Measurements from ENCODE around the gene TNC.

DNA sequence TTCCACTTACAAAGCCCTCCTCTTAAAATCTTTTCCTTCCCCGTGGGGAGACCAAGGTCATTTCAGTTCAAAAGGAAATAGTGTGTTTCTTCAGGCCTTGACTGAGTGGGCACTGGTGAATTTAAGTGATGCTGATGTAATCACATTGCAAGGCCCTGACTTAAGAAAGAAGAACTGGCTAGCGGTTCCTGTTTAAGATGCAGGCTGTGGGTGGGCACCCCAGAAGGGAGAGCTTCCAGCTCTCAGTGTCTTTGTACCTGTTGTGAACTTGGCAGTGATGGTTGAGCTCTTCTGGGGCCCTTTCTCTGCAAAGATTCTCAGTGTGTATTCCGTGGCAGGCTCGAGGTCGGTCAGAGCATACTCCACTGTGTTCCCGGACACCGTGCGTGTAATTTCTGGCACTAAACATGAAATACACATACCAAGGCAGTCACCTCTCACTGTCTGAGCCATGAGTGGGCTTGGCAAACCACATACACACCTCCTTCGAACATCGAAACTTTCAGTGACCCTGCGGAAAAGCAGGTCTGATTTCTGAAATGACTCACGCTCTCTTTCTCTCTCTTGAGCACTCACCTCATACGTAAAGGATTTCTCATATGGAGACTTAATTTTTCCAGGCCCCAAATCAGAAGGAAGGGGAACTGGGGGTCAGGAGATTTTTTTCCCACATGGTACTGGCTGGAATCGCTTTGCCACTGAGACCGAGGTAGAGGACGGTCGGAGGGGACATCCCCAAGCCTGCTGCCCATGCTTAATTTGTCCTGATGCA is 81.9 kb downstream of the TNC start:
- TF ChIP-seq, protein P1, sequence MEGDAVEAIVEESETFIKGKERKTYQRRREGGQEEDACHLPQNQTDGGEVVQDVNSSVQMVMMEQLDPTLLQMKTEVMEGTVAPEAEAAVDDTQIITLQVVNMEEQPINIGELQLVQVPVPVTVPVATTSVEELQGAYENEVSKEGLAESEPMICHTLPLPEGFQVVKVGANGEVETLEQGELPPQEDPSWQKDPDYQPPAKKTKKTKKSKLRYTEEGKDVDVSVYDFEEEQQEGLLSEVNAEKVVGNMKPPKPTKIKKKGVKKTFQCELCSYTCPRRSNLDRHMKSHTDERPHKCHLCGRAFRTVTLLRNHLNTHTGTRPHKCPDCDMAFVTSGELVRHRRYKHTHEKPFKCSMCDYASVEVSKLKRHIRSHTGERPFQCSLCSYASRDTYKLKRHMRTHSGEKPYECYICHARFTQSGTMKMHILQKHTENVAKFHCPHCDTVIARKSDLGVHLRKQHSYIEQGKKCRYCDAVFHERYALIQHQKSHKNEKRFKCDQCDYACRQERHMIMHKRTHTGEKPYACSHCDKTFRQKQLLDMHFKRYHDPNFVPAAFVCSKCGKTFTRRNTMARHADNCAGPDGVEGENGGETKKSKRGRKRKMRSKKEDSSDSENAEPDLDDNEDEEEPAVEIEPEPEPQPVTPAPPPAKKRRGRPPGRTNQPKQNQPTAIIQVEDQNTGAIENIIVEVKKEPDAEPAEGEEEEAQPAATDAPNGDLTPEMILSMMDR (IDR thresholded peaks at IDR 0.05): no peak
- no peak for TF ChIP-seq POLR2A (IDR thresholded peaks at IDR 0.05)
